HEK293 (cell line): ENCODE results near the gene TANGO2.

Source experiments
- CTCF ChIA-PET: fragments of 350-600 bp; formaldehyde crosslinking; extraction: SDS; loops from one replicate; lab custom pipeline; 2021; ENCODE audit warnings: antibody characterized with exemption; lab: Yijun Ruan, JAX
- POLR2A ChIA-PET: fragments of 300-600 bp; formaldehyde crosslinking; extraction: SDS; loops from one replicate; lab custom pipeline; 2020; ENCODE audit warnings: antibody characterized with exemption, inconsistent platforms; lab: Yijun Ruan, JAX
- H3K27ac ChIP-seq: fragments of 200-500 bp; sonication (Bioruptor generic); 2 replicates; pipeline ENCODE4 v1.5.1; 2014; ENCODE audit warnings: low read depth, low read length, control low read depth, inconsistent platforms; ENCODE audit errors: extremely low read depth
- H3K36me3 ChIP-seq, 2 experiments: fragments of 200-500 bp in 1 of 2; sonication (Bioruptor generic) in 1 of 2; 1 replicate in 1 of 2; 2 replicates in 1 of 2; pipeline ENCODE4 v1.5.1; 2014 to 2017; ENCODE audit warnings: inconsistent platforms in 2 of 2, low read length in 2 of 2; ENCODE audit not compliant: control insufficient read depth in 2 of 2, insufficient read depth in 1 of 2
- H3K4me1 ChIP-seq: fragments of 200-500 bp; sonication (Bioruptor generic); 2 replicates; pipeline ENCODE4 v1.5.1; 2014; ENCODE audit warnings: mild to moderate bottlenecking, low read length, inconsistent platforms; ENCODE audit not compliant: control insufficient read depth, insufficient read depth
- H3K4me3 ChIP-seq: 2 replicates; pipeline ENCODE4 v1.5.1; 2011; ENCODE audit warnings: low read depth, mild to moderate bottlenecking, control low read depth, low read length, moderate library complexity
- H3K9me3 ChIP-seq: fragments of 200-500 bp; sonication (Bioruptor generic); 2 replicates; pipeline ENCODE4 v1.5.1; 2014; ENCODE audit warnings: low read depth, low read length, inconsistent platforms; ENCODE audit not compliant: control insufficient read depth, insufficient read depth
- BCL11A ChIP-seq: fragments of 450-650 bp; formaldehyde crosslinking; IDR thresholded peaks from 2 replicates; pipeline ENCODE4 v1.5.1; 2016; ENCODE audit warnings: low read depth, missing biosample characterization, missing genetic modification characterization
- CTCF ChIP-seq: fragments of 450-650 bp; formaldehyde crosslinking; IDR thresholded peaks from 2 replicates; pipeline ENCODE4 v1.5.1; 2016; ENCODE audit warnings: missing biosample characterization, missing genetic modification characterization
- KLF1 ChIP-seq: fragments of 450-650 bp; formaldehyde crosslinking; IDR thresholded peaks from 2 replicates; pipeline ENCODE4 v1.5.1; 2016; ENCODE audit warnings: missing biosample characterization, missing genetic modification characterization
- PRDM1 ChIP-seq: fragments of 450-650 bp; formaldehyde crosslinking; IDR thresholded peaks from 2 replicates; pipeline ENCODE4; 2016; ENCODE audit warnings: missing biosample characterization, missing genetic modification characterization
- SETDB1 ChIP-seq: IDR thresholded peaks from one replicate; pipeline ENCODE4 v1.6.1; 2017; ENCODE audit warnings: mild to moderate bottlenecking, low read length, moderate library complexity, mixed read lengths; ENCODE audit not compliant: insufficient read length
- WT1 ChIP-seq: fragments of 450-650 bp; formaldehyde crosslinking; IDR thresholded peaks from 2 replicates; pipeline ENCODE4 v1.5.1; 2016; ENCODE audit warnings: missing biosample characterization, missing genetic modification characterization
- ZBTB17 ChIP-seq: fragments of 450-650 bp; formaldehyde crosslinking; IDR thresholded peaks from 2 replicates; pipeline ENCODE4 v1.5.1; 2016; ENCODE audit warnings: missing biosample characterization, missing genetic modification characterization
- ZBTB26 ChIP-seq: fragments of 450-650 bp; formaldehyde crosslinking; optimal IDR thresholded peaks from 2 replicates; pipeline ENCODE3; 2016; ENCODE audit warnings: missing biosample characterization, mild to moderate bottlenecking, missing genetic modification characterization
- ZBTB44 ChIP-seq: fragments of 450-650 bp; IDR thresholded peaks from 2 replicates; pipeline ENCODE4 v1.5.1; 2018; ENCODE audit warnings: missing biosample characterization, mild to moderate bottlenecking, missing genetic modification characterization
- ZNF140 ChIP-seq: fragments of 450-650 bp; formaldehyde crosslinking; IDR thresholded peaks from 2 replicates; pipeline ENCODE4 v1.5.1; 2016; ENCODE audit warnings: missing biosample characterization, missing genetic modification characterization
- ZNF214 ChIP-seq: fragments of 450-650 bp; formaldehyde crosslinking; IDR thresholded peaks from 2 replicates; pipeline ENCODE4 v1.5.1; 2017; ENCODE audit warnings: missing biosample characterization, mild to moderate bottlenecking, missing genetic modification characterization, borderline replicate concordance
- ZNF223 ChIP-seq: fragments of 450-650 bp; formaldehyde crosslinking; IDR thresholded peaks from 2 replicates; pipeline ENCODE4 v1.5.1; 2016; ENCODE audit warnings: missing biosample characterization, missing genetic modification characterization
- ZNF266 ChIP-seq: fragments of 450-650 bp; formaldehyde crosslinking; IDR thresholded peaks from 2 replicates; pipeline ENCODE4 v1.5.1; 2016; ENCODE audit warnings: missing biosample characterization, missing genetic modification characterization, low read depth
- ZNF335 ChIP-seq: fragments of 450-650 bp; formaldehyde crosslinking; conservative IDR thresholded peaks from 2 replicates; pipeline ENCODE4 v1.5.1; 2016; ENCODE audit warnings: missing biosample characterization, missing genetic modification characterization
- ZNF366 ChIP-seq: fragments of 450-650 bp; formaldehyde crosslinking; conservative IDR thresholded peaks from 2 replicates; pipeline ENCODE4 v1.5.1; 2016; ENCODE audit warnings: missing biosample characterization, missing genetic modification characterization
- ZNF488 ChIP-seq: fragments of 450-650 bp; formaldehyde crosslinking; IDR thresholded peaks from 2 replicates; pipeline ENCODE4 v1.5.1; 2016; ENCODE audit warnings: missing biosample characterization, missing genetic modification characterization
- ZNF549 ChIP-seq: fragments of 450-650 bp; IDR thresholded peaks from 2 replicates; pipeline ENCODE4 v1.5.1; 2018; ENCODE audit warnings: missing biosample characterization, missing genetic modification characterization, mild to moderate bottlenecking, inconsistent platforms, moderate library complexity
- ZNF692 ChIP-seq: fragments of 450-650 bp; formaldehyde crosslinking; IDR thresholded peaks from 2 replicates; pipeline ENCODE4 v1.5.1; 2016; ENCODE audit warnings: missing biosample characterization, missing genetic modification characterization
- ZNF768 ChIP-seq: fragments of 450-650 bp; formaldehyde crosslinking; IDR thresholded peaks from 2 replicates; pipeline ENCODE4 v1.5.1; 2018; ENCODE audit warnings: missing biosample characterization, mild to moderate bottlenecking, missing genetic modification characterization
- ZNF776 ChIP-seq: fragments of 450-650 bp; formaldehyde crosslinking; IDR thresholded peaks from 2 replicates; pipeline ENCODE4 v1.5.0; 2017; ENCODE audit warnings: missing biosample characterization, missing genetic modification characterization, borderline replicate concordance
- ZNF830 ChIP-seq: fragments of 450-650 bp; IDR thresholded peaks from 2 replicates; pipeline ENCODE4 v1.5.0; 2018; ENCODE audit warnings: missing biosample characterization, missing genetic modification characterization, low read depth, mild to moderate bottlenecking, moderate library complexity
- ZSCAN30 ChIP-seq: fragments of 450-650 bp; IDR thresholded peaks from 2 replicates; pipeline ENCODE4 v1.5.1; 2018; ENCODE audit warnings: missing biosample characterization, mild to moderate bottlenecking, missing genetic modification characterization, moderate library complexity

TANGO2 gene

GRCh38 chr22:20069331-20070042 lies 48.6 kb downstream of the TANGO2 start:
- no peak overlapping the region for H3K27ac ChIP-seq
- H3K4me3 ChIP-seq = no peak overlapping the region
- no peaks in the 10 kb centered on the region for H3K4me1 ChIP-seq
- peaks cover 0 to 5% of the 10 kb centered on the region in 2 experiments; a peak in 1 of 3 replicates for H3K36me3 ChIP-seq
- TF ChIP-seq PRDM1 (tag by site-specific recombination) (no peak), ZNF214 (tag by site-specific recombination) (no peak), ZNF366 (tag by site-specific recombination) (peak; percentile 56)
- CTCF ChIA-PET = interaction anchor here (0.6 to 0.9 kb wide), 4 partner anchors 27 to 55 kb away, joined by 3 read pairs; no protein-coding TSS in a partner anchor
- no peaks in the 10 kb centered on the region for H3K9me3 ChIP-seq
- POLR2A ChIA-PET = interaction anchor here (0.7 to 1.4 kb wide), 2 partner anchors 10 to 947 kb away, joined by 3 to 9 read pairs; partner anchors contain the start of genes DGCR2 and DGCR8

GRCh38 chr22:20071524-20071972 lies 50.6 kb downstream of the TANGO2 start:
- ChIA-PET POLR2A (no interaction called here), CTCF (no interaction called here)
- no peaks in the 10 kb centered on the region for H3K36me3 ChIP-seq
- H3K27ac ChIP-seq = no peak overlapping the region
- no peak overlapping the region for H3K4me3 ChIP-seq
- no peaks in the 10 kb centered on the region for H3K4me1 ChIP-seq
- no peak for TF ChIP-seq ZBTB17 (tag by site-specific recombination)
- TF ChIP-seq BCL11A (tag by site-specific recombination) = no peak
- TF ChIP-seq ZBTB44 (tag by site-specific recombination) = no peak
- TF ChIP-seq ZNF776 (tag by site-specific recombination) = no peak
- no peak for TF ChIP-seq ZNF223
- no peak for TF ChIP-seq CTCF
- TF ChIP-seq ZSCAN30 (tag by site-specific recombination) = no peak
- no peak for TF ChIP-seq ZNF768 (tag by site-specific recombination)
- no peak for TF ChIP-seq ZNF549 (tag by site-specific recombination)
- TF ChIP-seq SETDB1 = no peak
- no peak for TF ChIP-seq ZNF366 (tag by site-specific recombination)
- TF ChIP-seq KLF1 (tag by site-specific recombination) = no peak
- H3K9me3 ChIP-seq = no peaks in the 10 kb centered on the region

- H3K9me3 ChIP-seq = no peaks in the 10 kb centered on the region
- H3K27ac ChIP-seq = no peak overlapping the region
- no peak overlapping the region for H3K4me3 ChIP-seq
- POLR2A ChIA-PET = no interaction called here
- CTCF ChIA-PET = no interaction called here
- no peaks in the 10 kb centered on the region for H3K4me1 ChIP-seq
- H3K36me3 ChIP-seq = peaks cover 0 to 7% of the 10 kb centered on the region in 2 experiments; a peak in 2 of 3 replicates
- no peak for TF ChIP-seq ZNF830 (tag by site-specific recombination)
- TF ChIP-seq WT1 (tag by site-specific recombination) = no peak
- no peak for TF ChIP-seq ZNF692 (tag by site-specific recombination)
- TF ChIP-seq ZNF140 (tag by site-specific recombination) = no peak
- TF ChIP-seq ZNF488 (tag by site-specific recombination) = no peak
- TF ChIP-seq ZBTB26 (tag by site-specific recombination) = no peak
- no peak for TF ChIP-seq ZNF335
- TF ChIP-seq ZNF266 (tag by site-specific recombination) = no peak
Measured at GRCh38 chr22:20076627-20077172, 55.8 kb downstream of the TANGO2 start.
